SK-N-SH (cell line): ENCODE results near the gene IL27RA. TPM values are rescaled to one million over a fixed set of nuclear protein-coding genes. Genes with fewer than 3 reads are reported as not detected.

Source experiments
- CTCF ChIA-PET: fragments of 300-600, 350-600 bp; formaldehyde crosslinking; extraction: SDS; loops from one replicate; lab custom pipeline; 2021; lab: Yijun Ruan, JAX
- POLR2A ChIA-PET: fragments of 350-600 bp; sonication (Branson Sonifier 250); formaldehyde crosslinking; extraction: SDS; loops from one replicate; lab custom pipeline; 2020; ENCODE audit warnings: antibody characterized with exemption, inconsistent platforms; lab: Yijun Ruan, JAX
- DNase-seq: peaks from one replicate; pipeline ENCODE4 v3.0.0; 2012
- H2AFZ ChIP-seq: fragments of 200-600 bp; sonication (generic); 2 replicates; pipeline ENCODE4 v1.8.1; 2016; ENCODE audit warnings: antibody characterized with exemption, mild to moderate bottlenecking, low read depth
- H3F3A ChIP-seq: fragments of 200-600 bp; sonication (generic); replicated peaks from 2 replicates; pipeline ENCODE3; 2016; ENCODE audit warnings: antibody characterized with exemption, mild to moderate bottlenecking; ENCODE audit not compliant: insufficient read depth
- H3K27ac ChIP-seq, 2 experiments: fragments of 200-500 bp in 1 of 2; fragments of 200-600 bp in 1 of 2; sonication (Bioruptor generic) in 1 of 2; sonication (generic), shearing (Covaris generic) in 1 of 2; 2 replicates each; pipeline versions ENCODE4 v1.5.1 to v1.6.1; 2014 to 2016; ENCODE audit warnings: low read depth in 2 of 2, inconsistent platforms in 1 of 2, low read length in 1 of 2, mild to moderate bottlenecking in 1 of 2, mixed read lengths in 1 of 2
- H3K27me3 ChIP-seq: fragments of 200-600 bp; sonication (generic), shearing (Covaris generic); 2 replicates; pipeline ENCODE4 v1.6.1; 2016; ENCODE audit warnings: mixed run types; ENCODE audit not compliant: insufficient read depth
- H3K36me3 ChIP-seq, 2 experiments: fragments of 200-500 bp in 1 of 2; fragments of 200-600 bp in 1 of 2; sonication (Bioruptor generic) in 1 of 2; sonication (generic) in 1 of 2; replicated peaks in 1 of 2; 2 replicates each; pipeline versions ENCODE3 to v1.5.1; 2014 to 2016; ENCODE audit warnings: low read length in 1 of 2, mild to moderate bottlenecking in 1 of 2; ENCODE audit not compliant: insufficient read depth in 2 of 2, control insufficient read depth in 1 of 2
- H3K4me1 ChIP-seq, 2 experiments: fragments of 200-500 bp in 1 of 2; fragments of 200-600 bp in 1 of 2; sonication (Bioruptor generic) in 1 of 2; sonication (generic), shearing (Covaris generic) in 1 of 2; 2 replicates each; pipeline versions ENCODE4 v1.5.1 to v1.6.1; 2014 to 2016; ENCODE audit warnings: low read depth in 1 of 2, low read length in 1 of 2, mixed run types in 1 of 2; ENCODE audit not compliant: insufficient read depth in 2 of 2, control insufficient read depth in 1 of 2
- H3K4me2 ChIP-seq: fragments of 200-600 bp; sonication (generic), shearing (Covaris generic); 2 replicates; pipeline ENCODE4 v1.6.1; 2017; ENCODE audit warnings: mixed run types
- H3K4me3 ChIP-seq, 2 experiments: fragments of 200-500 bp in 1 of 2; fragments of 200-600 bp in 1 of 2; sonication (Bioruptor generic) in 1 of 2; sonication (generic), shearing (Covaris generic) in 1 of 2; 2 replicates each; pipeline versions ENCODE4 v1.5.1 to v1.8.1; 2014 to 2016; ENCODE audit warnings: low read depth in 2 of 2, inconsistent platforms in 1 of 2, low read length in 1 of 2, mild to moderate bottlenecking in 1 of 2, mixed read lengths in 1 of 2, moderate library complexity in 1 of 2
- H3K79me2 ChIP-seq: fragments of 200-600 bp; sonication (generic); 2 replicates; pipeline ENCODE4 v1.8.1; 2017; ENCODE audit warnings: mild to moderate bottlenecking; ENCODE audit not compliant: insufficient read depth
- H3K9ac ChIP-seq: fragments of 200-600 bp; sonication (generic); 2 replicates; pipeline ENCODE4 v1.6.1; 2017; ENCODE audit warnings: mixed run types
- H3K9me2 ChIP-seq: fragments of 200-600 bp; sonication (generic); 2 replicates; pipeline ENCODE4 v1.6.1; 2017; ENCODE audit warnings: mixed run types
- H3K9me3 ChIP-seq: fragments of 200-600 bp; sonication (generic); 2 replicates; pipeline ENCODE4 v1.6.1; 2017; ENCODE audit warnings: mixed run types, mild to moderate bottlenecking, moderate library complexity
- H4K20me1 ChIP-seq: fragments of 200-600 bp; sonication (generic); 2 replicates; pipeline ENCODE4 v1.6.1; 2017; ENCODE audit warnings: mild to moderate bottlenecking, mixed run types; ENCODE audit not compliant: insufficient read depth
- CHD2 ChIP-seq: fragments of 150-350 bp; IDR thresholded peaks from 2 replicates; pipeline ENCODE4 v1.6.1; 2018; ENCODE audit warnings: low read length; ENCODE audit not compliant: partially characterized antibody
- ELF1 ChIP-seq: IDR thresholded peaks from 2 replicates; pipeline ENCODE4 v1.4.0; 2012
- EP300 ChIP-seq, 2 experiments: IDR thresholded peaks; 2 replicates each; pipeline versions ENCODE4 v1.4.0 to v1.6.1; 2012; ENCODE audit warnings: borderline replicate concordance in 1 of 2, low read depth in 1 of 2, low read length in 1 of 2
- GABPA ChIP-seq: IDR thresholded peaks from 2 replicates; pipeline ENCODE4 v1.4.0; 2012; ENCODE audit warnings: low read depth, mild to moderate bottlenecking
- GATA2 ChIP-seq: sonication (generic); formaldehyde crosslinking; IDR thresholded peaks from 2 replicates; pipeline ENCODE4 v1.5.0; 2020; ENCODE audit warnings: mild to moderate bottlenecking, missing genetic modification reagents
- IRF3 ChIP-seq: fragments of 150-350 bp; IDR thresholded peaks from 2 replicates; pipeline ENCODE4 v1.6.1; 2016; ENCODE audit warnings: mild to moderate bottlenecking, low read depth, low read length
- JUND ChIP-seq: IDR thresholded peaks from 2 replicates; pipeline ENCODE4 v1.4.0; 2012
- MAX ChIP-seq: IDR thresholded peaks from 2 replicates; pipeline ENCODE4 v1.4.0; 2012; ENCODE audit warnings: low read depth
- MXI1 ChIP-seq: IDR thresholded peaks from 2 replicates; pipeline ENCODE4 v1.6.1; 2012; ENCODE audit warnings: mild to moderate bottlenecking, low read depth, low read length, improper control_type of control experiment
- SMC3 ChIP-seq: IDR thresholded peaks from 2 replicates; pipeline ENCODE4 v1.6.1; 2012; ENCODE audit warnings: low read depth, low read length, improper control_type of control experiment
- TAF1 ChIP-seq: IDR thresholded peaks from 2 replicates; pipeline ENCODE4 v1.6.1; 2012; ENCODE audit warnings: low read depth, mild to moderate bottlenecking, low read length, moderate library complexity, borderline replicate concordance
- TEAD4 ChIP-seq: IDR thresholded peaks from 2 replicates; pipeline ENCODE4 v1.4.0; 2012; ENCODE audit warnings: mild to moderate bottlenecking, borderline replicate concordance; ENCODE audit not compliant: insufficient read depth
- WGBS: methylation state at CpG from one replicate; pipeline ENCODE4 v1.1.6; 2017; ENCODE audit warnings: low lambda C conversion rate; 5-methylcytosine and 5-hydroxymethylcytosine counted together
- polyA plus RNA-seq, 3 experiments: library from polyadenylated mRNA; depleted of rRNA; stranded (reverse); fragments of >200 nt; gene quantifications; 2 replicates each; pipeline ENCODE4 v1.2.3, GENCODE V29; 2012
- TF ChIP-seq, protein P1 (sequence below): fragments of 150-350 bp; IDR thresholded peaks from 2 replicates; pipeline ENCODE4 v1.6.1; 2017; ENCODE audit warnings: antibody characterized with exemption, low read length, low read depth, borderline replicate concordance
- TF ChIP-seq, protein P2 (sequence below): IDR thresholded peaks from 2 replicates; pipeline ENCODE4 v1.4.0; 2012; ENCODE audit warnings: low read depth, borderline replicate concordance
- TF ChIP-seq, protein P3 (sequence below): IDR thresholded peaks from 2 replicates; pipeline ENCODE4; 2012

The IL27RA gene
- polyA plus RNA-seq, 1 of the 3 experiments (the other 2 are of a cell fraction), result 9.3 TPM

DNA sequence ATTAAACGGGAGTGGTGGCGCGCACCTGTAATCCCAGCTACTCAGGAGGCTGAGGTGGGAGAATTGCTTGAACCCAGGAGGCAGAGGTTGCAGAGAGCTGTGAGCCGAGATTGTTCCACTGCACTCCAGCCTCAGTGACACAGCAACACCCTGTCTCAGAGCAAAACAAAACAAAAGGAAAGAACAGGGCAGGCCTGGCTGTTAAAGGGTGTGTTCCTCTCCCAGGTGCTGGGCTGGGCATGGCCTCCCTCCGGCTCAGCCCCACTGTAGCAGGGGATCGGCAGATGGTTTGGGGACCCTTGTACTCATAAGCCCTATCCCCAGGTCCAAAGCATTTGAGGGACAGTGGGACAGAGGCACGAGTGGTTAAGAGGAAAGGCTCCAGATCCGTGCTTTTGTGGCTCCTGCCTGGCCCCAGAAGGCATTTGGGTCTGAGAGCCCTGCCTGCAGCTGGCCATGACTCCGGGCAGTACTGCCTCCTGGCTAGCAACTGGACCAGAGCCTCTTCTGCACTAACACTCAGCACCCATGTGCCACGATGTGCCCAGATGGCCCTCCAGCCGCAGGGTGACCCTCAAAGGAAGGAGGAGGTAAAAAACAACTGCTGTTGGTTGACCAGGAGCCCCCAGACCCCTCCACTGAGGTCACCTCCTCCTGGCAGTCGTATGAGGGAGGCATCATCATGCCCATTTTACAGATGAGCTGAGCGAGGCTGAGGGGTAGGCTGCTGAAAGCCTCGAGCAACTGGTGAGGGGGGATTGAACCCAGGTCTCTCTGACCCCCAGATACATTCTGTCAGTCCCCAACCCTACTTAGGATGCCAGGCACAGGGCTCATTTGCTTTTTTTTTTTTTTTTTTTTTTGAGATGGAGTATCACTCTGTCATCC, 35.4 kb upstream of the IL27RA start (continued):
- TF ChIP-seq, protein P1, sequence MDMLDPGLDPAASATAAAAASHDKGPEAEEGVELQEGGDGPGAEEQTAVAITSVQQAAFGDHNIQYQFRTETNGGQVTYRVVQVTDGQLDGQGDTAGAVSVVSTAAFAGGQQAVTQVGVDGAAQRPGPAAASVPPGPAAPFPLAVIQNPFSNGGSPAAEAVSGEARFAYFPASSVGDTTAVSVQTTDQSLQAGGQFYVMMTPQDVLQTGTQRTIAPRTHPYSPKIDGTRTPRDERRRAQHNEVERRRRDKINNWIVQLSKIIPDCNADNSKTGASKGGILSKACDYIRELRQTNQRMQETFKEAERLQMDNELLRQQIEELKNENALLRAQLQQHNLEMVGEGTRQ, result no peak
- TF ChIP-seq TAF1, result no peak
- no peak for TF ChIP-seq TEAD4
- TF ChIP-seq JUND, result no peak
- TF ChIP-seq, protein P2, sequence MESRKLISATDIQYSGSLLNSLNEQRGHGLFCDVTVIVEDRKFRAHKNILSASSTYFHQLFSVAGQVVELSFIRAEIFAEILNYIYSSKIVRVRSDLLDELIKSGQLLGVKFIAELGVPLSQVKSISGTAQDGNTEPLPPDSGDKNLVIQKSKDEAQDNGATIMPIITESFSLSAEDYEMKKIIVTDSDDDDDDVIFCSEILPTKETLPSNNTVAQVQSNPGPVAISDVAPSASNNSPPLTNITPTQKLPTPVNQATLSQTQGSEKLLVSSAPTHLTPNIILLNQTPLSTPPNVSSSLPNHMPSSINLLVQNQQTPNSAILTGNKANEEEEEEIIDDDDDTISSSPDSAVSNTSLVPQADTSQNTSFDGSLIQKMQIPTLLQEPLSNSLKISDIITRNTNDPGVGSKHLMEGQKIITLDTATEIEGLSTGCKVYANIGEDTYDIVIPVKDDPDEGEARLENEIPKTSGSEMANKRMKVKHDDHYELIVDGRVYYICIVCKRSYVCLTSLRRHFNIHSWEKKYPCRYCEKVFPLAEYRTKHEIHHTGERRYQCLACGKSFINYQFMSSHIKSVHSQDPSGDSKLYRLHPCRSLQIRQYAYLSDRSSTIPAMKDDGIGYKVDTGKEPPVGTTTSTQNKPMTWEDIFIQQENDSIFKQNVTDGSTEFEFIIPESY, result no peak
- no peak for TF ChIP-seq IRF3
- no peak for TF ChIP-seq ELF1

GRCh38 chr19:13996928-13997630, 34.5 kb upstream of the IL27RA start:
- POLR2A ChIA-PET, result no interaction called here

More at GRCh38 chr19:13996928-13997630, 34.5 kb upstream of the IL27RA start:
- peaks cover 0 to 16% of the 10 kb centered on the region in 2 experiments for H3K36me3 ChIP-seq
- no peaks in the 10 kb centered on the region for H3K27me3 ChIP-seq
- H3K9me2 ChIP-seq, result no peaks in the 10 kb centered on the region
- H3F3A ChIP-seq, result no peaks in the 10 kb centered on the region
- H3K79me2 ChIP-seq, result peaks cover 6% of the 10 kb centered on the region; the same call in 1 of the 2 replicates
- no peaks in the 10 kb centered on the region for H4K20me1 ChIP-seq
- H3K4me1 ChIP-seq, result peaks cover 0 to 11% of the 10 kb centered on the region in 2 experiments; a peak in 1 of 4 replicates
- H2AFZ ChIP-seq, result no peak overlapping the region
- H3K9me3 ChIP-seq, result peaks cover 10% of the 10 kb centered on the region; the same call in 1 of the 2 replicates
- no peak for DNase-seq
- 94% methylated on average over 22 of the region's 22 CpGs for WGBS
- no peak overlapping the region for H3K27ac ChIP-seq
- H3K9ac ChIP-seq, result no peak overlapping the region
- no peak overlapping the region for H3K4me2 ChIP-seq
- CTCF ChIA-PET, result interaction anchor here (1.4 to 2.1 kb wide), 2 partner anchors 62 to 76 kb away, joined by 5 read pairs; partner anchors contain the start of gene MISP3
- no peak for TF ChIP-seq GABPA
- TF ChIP-seq, protein P3, sequence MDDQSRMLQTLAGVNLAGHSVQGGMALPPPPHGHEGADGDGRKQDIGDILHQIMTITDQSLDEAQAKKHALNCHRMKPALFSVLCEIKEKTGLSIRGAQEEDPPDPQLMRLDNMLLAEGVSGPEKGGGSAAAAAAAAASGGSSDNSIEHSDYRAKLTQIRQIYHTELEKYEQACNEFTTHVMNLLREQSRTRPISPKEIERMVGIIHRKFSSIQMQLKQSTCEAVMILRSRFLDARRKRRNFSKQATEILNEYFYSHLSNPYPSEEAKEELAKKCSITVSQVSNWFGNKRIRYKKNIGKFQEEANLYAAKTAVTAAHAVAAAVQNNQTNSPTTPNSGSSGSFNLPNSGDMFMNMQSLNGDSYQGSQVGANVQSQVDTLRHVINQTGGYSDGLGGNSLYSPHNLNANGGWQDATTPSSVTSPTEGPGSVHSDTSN, result no peak
- TF ChIP-seq GATA2 (CRISPR knock-in tag), result no peak
- TF ChIP-seq EP300 (IDR thresholded peaks at IDR 0.05; ENCODE audit: borderline replicate concordance in 1 of 2, low read depth in 1 of 2, low read length in 1 of 2), result no peak
- TF ChIP-seq SMC3, result no peak
- no peak for TF ChIP-seq MAX
- no peak for TF ChIP-seq IRF3
- no peak for TF ChIP-seq ELF1
- TF ChIP-seq CHD2, result no peak
- no peak for TF ChIP-seq MXI1
- H3K4me3 ChIP-seq, result no peak overlapping the region
